EL (cell line): ENCODE data around the gene TPPP3.
A peak's percentile ranks its signal among the peaks of the same experiment; 100 is the strongest.
"Not testable (repeated sequence)": the region's sequence is repeated elsewhere in the genome, so short reads cannot be mapped to it uniquely, and the experiment has no call there.

ENCODE experiments used
- DNase-seq: peaks from one replicate; pipeline ENCODE4 v3.0.0-alpha.2; 2016

TPPP3 gene

GRCh38 chr16:67388591-67388990 is 4.7 kb downstream of the TPPP3 start:
- DNase-seq: no peak

GRCh38 chr16:67388191-67388590 is 5.1 kb downstream of the TPPP3 start:
- no peak for DNase-seq

GRCh38 chr16:67387479-67388079 is 5.7 kb downstream of the TPPP3 start:
- no peak for DNase-seq

DNA sequence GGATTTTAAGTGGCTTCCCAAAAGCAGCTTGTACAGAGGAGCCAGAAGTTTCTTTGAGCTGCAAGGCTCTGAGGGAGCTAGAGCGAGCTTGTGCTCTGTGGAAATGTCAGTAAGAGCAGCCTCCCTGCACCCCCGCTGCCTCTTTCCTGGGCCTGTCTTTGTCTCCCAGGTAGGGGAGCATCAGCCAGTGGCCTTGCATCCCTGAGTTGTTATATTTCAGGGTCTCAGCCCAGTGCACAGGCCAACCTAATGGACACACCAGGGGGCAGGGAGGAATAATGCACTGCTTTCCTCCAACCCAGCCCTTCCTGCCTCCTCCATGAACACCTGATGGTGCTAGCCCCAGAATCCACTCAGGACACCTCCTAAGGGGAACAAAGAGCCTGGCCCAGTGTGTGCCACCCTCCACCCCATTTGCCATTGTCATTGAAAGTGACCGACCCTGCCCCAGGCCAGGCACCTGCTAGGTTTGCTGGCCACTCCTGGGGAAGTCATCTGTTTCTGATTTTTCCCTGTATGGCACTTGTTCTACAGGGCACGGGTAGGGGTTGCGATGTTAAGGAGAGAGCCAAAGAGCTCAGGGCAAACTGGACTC is 6.3 kb downstream of the TPPP3 start:
- no peak for DNase-seq

GRCh38 chr16:67384778-67385510 is 8.4 kb downstream of the TPPP3 start:
- no peak for DNase-seq

GRCh38 chr16:67383284-67383683 is 10.0 kb downstream of the TPPP3 start:
- DNase-seq: no peak

DNA sequence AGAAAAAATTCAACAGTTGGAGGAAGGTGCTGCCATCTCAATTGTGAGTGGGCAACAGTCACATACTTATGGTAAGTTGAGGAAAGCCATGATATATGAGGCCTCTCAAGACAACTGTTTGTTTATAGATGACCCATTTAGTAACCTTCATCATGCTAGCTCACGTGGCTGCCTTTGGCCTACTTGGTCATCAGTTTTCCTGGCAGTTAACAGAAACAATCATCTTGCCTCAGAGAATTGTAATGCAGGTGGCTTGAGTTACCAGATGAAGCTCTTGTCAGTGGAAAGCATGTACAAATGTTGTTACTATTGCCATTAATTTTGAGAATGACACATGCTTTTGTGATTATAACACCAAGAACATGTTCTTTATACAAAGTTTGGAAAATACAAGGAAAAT is 14.7 kb downstream of the TPPP3 start:
- DNase-seq: no peak

DNA sequence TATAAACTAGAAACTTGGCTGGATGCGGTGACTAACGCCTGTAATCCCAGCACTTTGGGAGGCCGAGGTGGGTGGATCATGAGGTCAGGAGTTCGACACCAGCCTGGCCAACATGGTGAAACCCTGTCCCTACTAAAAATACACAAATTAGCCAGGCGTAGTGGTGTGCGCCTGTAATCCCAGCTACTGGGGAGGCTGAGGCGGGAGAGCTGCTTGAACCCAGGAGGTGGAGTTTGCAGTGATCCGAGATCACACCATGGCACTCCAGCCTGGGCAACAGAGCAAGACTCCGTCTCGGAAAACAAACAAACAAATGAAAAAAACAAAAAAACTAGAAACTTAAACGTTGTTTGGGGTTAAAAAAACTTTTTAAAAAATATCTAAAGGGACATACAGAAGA is 17.3 kb downstream of the TPPP3 start:
- DNase-seq: not testable (repeated sequence)

DNA sequence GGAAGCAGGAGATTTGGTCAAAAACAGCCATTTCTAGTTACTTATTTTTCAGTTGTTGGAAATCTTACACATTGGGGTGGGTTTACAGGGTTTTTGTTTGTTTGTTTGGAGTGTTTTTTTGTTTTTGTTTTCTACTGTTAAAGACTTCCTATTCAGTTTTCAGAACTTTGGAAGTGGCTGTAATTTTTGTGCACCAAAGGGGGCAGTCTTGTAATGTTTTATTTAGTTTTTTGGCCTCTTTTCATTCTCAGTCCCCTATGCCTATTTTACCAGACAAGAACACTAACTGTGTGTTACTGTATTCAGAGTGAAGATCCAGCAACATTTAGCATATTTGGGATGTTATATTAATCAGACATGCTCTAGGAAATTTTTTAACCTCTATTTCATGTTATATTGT is 20.6 kb downstream of the TPPP3 start:
- DNase-seq: peak; percentile 26

DNA sequence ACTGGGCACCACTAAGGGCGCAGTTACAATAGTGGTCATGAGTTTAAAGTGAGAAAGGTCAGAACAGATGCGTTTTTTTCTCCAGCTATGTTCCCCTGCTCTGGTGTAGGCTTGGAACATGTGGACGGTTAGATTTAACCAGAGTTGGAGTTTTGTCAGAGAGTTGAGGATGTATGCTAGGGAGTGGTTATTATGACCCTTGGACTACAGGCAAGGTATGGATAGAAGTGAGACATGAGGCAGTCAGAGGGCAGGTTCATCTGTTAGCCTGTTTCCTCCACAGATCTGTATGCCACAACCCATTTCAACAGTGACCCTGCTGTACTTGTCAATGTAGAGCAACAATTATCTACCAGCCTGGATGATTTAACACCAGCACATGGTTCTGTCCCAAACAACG is 22.6 kb downstream of the TPPP3 start:
- DNase-seq: no peak

DNA sequence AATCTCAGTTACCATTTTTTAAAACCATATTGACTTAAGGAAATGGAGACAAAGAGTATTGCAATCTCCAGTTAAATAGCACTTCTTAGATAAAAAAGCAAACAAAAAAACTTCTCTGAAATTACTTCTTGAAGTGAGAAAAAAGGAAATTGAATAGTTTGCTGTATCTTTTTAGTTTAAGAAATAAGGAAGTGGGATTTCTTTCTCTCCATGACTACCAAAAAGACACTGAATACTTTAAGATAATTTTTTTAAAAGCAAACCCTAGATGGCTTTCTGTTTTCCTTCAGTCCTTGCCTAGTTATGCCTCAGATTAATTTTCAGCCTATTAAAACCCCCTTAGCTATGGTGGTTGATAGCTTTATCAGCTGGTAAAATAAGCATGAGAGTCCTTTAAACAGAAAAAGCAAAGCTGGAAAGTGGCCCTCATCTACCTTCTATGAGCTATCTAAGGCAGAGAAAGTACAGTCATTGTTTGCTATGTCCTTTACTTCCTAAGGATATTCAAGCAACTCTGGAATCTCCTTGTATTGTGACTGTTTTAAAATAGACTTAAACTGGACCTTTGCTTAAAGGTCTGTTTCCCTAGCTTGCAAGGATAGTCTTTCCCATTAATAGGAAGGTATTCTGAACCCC is 28.6 kb downstream of the TPPP3 start:
- no peak for DNase-seq

DNA sequence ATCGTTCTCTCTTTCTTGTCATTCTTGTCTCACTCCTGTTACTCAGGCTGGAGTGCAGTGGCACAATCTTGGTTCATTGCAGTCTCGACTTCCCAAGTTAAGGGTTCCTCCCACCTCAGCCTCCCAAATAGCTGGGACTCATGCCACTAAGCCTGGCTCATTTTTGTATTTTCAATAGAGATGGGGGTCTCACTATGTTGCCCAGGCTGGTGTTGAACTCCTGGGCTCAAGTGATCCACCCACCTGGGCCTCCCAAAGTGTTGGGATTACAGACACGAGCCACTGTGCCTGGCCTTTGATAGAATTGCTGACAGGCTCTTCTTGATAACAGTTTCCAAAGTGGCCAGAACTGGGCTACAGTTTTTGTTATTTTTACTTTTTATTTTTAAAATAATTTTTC is 32.3 kb downstream of the TPPP3 start:
- no peak for DNase-seq

DNA sequence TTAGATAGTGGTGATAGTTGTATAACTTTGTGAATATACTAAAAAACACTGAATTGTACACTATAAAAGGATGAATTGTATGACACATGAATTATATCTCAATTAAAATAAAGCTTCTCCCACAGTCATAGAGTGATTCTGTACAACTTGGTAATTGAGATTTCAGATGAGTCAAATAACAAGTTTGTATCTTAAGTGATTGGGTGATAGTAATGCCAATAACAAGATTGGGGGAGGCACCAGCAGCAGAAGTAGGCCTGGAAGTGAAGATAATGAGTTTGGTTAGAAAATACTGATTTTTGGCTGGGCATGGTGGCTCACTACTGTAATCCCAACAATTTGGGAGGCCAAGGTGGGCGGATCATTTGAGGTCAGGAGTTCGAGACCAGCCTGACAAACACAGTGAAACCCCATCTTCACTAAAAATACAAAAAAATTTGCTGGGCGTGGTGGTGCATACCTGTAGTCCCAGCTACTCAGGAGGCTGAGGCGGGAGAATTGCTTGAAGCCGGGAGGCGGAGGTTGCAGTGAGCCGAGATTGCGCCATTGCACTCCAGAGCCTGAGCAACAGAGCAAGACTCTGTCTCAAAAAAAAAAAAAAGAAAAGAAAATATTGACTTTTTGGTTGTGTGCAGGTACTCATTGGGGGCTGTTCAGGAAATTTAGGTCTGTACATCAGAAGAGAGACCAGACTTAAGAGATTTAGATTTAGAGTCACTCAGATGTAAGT is 33.6 kb downstream of the TPPP3 start:
- DNase-seq: not testable (repeated sequence)

- no peak for DNase-seq
These were observed 35.7 kb downstream of the TPPP3 start for GRCh38 chr16:67357561-67357960.

DNA sequence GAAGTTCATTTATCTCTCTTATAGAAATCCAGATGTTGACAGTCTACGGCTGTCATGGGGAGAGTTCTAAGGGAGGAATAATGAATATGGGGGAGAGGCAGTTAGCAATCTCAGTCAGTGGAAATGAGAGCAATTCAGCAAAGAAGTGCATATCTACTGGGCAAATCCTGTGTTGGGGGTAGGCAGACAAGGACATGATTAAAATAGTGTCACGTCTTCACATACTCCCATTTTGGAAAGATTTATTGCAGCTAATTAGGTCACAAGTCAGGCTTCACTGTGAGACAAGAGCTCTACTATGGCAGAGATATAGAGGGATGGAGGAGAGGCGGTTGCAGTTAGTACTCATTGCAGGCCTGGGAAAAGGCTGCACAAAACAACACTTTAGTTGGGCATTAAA is 36.9 kb downstream of the TPPP3 start:
- no peak for DNase-seq

DNA sequence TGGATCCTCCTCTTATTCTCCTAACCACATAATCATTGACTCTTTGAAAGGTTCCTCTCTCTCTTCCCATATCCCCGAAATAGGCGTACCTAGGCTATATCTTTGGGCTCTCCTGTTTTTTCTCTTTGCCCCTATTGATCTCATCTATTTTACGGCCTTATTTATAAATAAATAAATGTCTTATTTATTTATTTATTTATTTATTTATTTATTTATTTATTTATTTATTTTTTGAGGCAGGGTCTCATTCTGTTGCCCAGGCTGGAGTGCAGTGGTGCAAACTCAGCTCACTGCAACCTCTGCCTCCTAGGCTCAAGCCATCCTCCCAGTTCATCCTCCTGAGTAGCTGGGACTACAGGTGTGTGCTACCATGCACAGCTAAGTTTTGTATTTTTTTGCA is 40.8 kb downstream of the TPPP3 start:
- DNase-seq: not testable (repeated sequence)

- no peak for DNase-seq
These were observed 43.0 kb downstream of the TPPP3 start for GRCh38 chr16:67350324-67350723.

DNA sequence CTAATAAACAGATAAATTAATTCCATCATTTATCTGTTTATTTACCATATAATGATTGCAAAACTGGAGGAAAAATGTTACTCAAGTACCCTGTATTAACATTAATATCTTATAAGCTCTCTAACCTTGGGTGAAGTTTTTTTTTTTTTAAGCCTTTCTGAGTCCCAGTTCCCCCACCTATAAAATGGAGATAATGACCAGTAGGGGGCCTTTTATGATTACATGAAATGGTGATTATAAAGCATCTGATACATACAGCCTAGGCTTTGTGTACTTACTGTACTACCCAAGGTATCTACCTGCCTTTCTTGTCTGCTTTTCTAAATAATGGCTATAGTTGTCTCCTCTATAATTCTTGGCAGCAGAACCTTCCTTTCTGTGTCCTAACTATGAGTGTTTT is 44.1 kb downstream of the TPPP3 start:
- peak; percentile 41 for DNase-seq

DNA sequence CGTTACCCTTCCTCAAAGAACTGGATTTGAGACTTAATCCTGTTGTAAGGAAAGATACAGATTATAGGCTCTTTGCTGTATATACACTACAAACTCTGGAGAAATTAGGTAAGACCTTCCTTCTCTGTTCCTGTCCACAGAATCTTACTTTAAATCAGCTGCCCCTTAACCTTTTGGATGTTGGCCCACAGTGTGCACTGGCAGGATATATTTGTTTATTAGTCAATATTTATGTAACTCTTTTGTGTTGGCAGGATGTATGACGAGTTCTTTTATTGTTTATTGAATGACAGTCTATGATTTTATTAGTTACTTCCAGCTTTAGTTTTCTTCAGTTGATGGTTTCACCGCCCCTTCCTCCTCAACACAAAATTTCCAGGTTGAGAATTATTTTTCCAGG is 47.0 kb downstream of the TPPP3 start:
- DNase-seq: no peak

DNA sequence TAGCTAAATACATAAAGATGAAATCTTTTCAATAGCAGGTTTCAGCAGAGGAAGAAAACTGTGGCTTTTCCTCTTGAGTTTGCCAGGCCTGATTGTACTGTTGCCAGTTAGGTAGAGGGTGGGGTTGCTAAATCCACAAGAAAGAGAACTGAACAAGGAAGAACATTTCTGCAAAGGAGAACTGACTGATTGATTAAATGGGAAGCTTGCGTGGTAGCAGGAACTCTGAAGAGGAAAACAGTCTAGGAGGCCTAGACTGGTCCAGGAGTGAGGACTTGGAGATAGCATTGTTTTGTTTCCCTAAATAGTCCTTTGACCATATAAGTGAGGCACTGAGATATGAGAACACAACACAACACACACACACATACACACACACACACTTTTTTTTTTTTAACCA is 47.9 kb downstream of the TPPP3 start:
- no peak for DNase-seq

GRCh38 chr16:67342616-67343015 is 50.7 kb downstream of the TPPP3 start:
- no peak for DNase-seq

- no peak for DNase-seq
These were observed 52.0 kb downstream of the TPPP3 start for GRCh38 chr16:67341250-67341649.
